ENCODE results near the gene IFT80. TPM values are rescaled to one million over a fixed set of nuclear protein-coding genes. Genes with fewer than 3 reads are reported as not detected.
"Not testable (repeated sequence)": the region's sequence is repeated elsewhere in the genome, so short reads cannot be mapped to it uniquely, and the experiment has no call there.

Gene IFT80
- total RNA-seq, 1 donor from 2014 or later, result 90.0 TPM

GRCh38 chr3:160253298-160253697, 145.7 kb downstream of the IFT80 start:
- Histone ChIP-seq H3K79me2 (ENCODE audit: low read depth) (no peaks in the 10 kb centered on the region), H3K9me3 (ENCODE audit: low read depth) (no peaks in the 10 kb centered on the region), H2AFZ (replicated peaks) (no peak overlapping the region), H4K20me1 (ENCODE audit: low read depth) (no peaks in the 10 kb centered on the region), H3K4me3 (no peak overlapping the region), H3F3A (ENCODE audit: low read depth) (no peaks in the 10 kb centered on the region), H3K4me1 (no peaks in the 10 kb centered on the region), H3K27ac (no peak overlapping the region), H3K9ac (no peak overlapping the region), H3K27me3 (no peaks in the 10 kb centered on the region), H3K4me2 (no peak overlapping the region), H3K36me3 (no peaks in the 10 kb centered on the region)
- Mint-ChIP-seq H3K4me3 (no peak overlapping the region), H3K27ac (no peak overlapping the region), H3K9me3 (no peaks in the 10 kb centered on the region), H3K4me1 (no peaks in the 10 kb centered on the region), H3K36me3 (peaks cover 1% of the 10 kb centered on the region), H3K27me3 (ENCODE audit: insufficient read depth, low read depth) (no peaks in the 10 kb centered on the region)
- TF ChIP-seq CTCF (IDR thresholded peaks at IDR 0.05) (no peak), EZH2 (IDR thresholded peaks at IDR 0.05) (no peak), EZH2phosphoT487 (IDR thresholded peaks at IDR 0.05) (no peak)
- DNase-seq (ENCODE audit: low spot score), result no peak

GRCh38 chr3:160247766-160248165, 151.3 kb downstream of the IFT80 start:
- Mint-ChIP-seq H3K9me3 (no peaks in the 10 kb centered on the region), H3K4me3 (no peak overlapping the region), H3K36me3 (no peaks in the 10 kb centered on the region), H3K27me3 (ENCODE audit: insufficient read depth, low read depth) (no peaks in the 10 kb centered on the region), H3K4me1 (no peaks in the 10 kb centered on the region), H3K27ac (no peak overlapping the region)
- Histone ChIP-seq H4K20me1 (ENCODE audit: low read depth) (no peaks in the 10 kb centered on the region), H3K9me3 (ENCODE audit: low read depth) (no peaks in the 10 kb centered on the region), H3K9ac (no peak overlapping the region), H2AFZ (replicated peaks) (no peak overlapping the region), H3K36me3 (no peaks in the 10 kb centered on the region), H3K27ac (no peak overlapping the region), H3K79me2 (ENCODE audit: low read depth) (no peaks in the 10 kb centered on the region), H3K4me2 (no peak overlapping the region), H3K4me1 (no peaks in the 10 kb centered on the region), H3F3A (ENCODE audit: low read depth) (no peaks in the 10 kb centered on the region), H3K4me3 (no peak overlapping the region), H3K27me3 (no peaks in the 10 kb centered on the region)
- DNase-seq (ENCODE audit: low spot score), result no peak
- TF ChIP-seq CTCF (IDR thresholded peaks at IDR 0.05), result no peak
- no peak for TF ChIP-seq EZH2 (IDR thresholded peaks at IDR 0.05)
- TF ChIP-seq EZH2phosphoT487 (IDR thresholded peaks at IDR 0.05), result no peak

- no peak overlapping the region for H3K27ac ChIP-seq
- Mint-ChIP-seq H3K36me3 (no peaks in the 10 kb centered on the region), H3K9me3 (no peaks in the 10 kb centered on the region), H3K4me1 (no peaks in the 10 kb centered on the region), H3K27ac (no peak overlapping the region), H3K27me3 (ENCODE audit: insufficient read depth, low read depth) (no peaks in the 10 kb centered on the region), H3K4me3 (no peak overlapping the region)
- no peaks in the 10 kb centered on the region for H4K20me1 ChIP-seq (ENCODE audit: low read depth)
- H3F3A ChIP-seq (ENCODE audit: low read depth), result no peaks in the 10 kb centered on the region
- H3K4me1 ChIP-seq, result no peaks in the 10 kb centered on the region
- no peak overlapping the region for H3K9ac ChIP-seq
- DNase-seq (ENCODE audit: low spot score), result no peak
- no peak for TF ChIP-seq EZH2 (IDR thresholded peaks at IDR 0.05)
- no peak for TF ChIP-seq CTCF (IDR thresholded peaks at IDR 0.05)
- no peak for TF ChIP-seq EZH2phosphoT487 (IDR thresholded peaks at IDR 0.05)
- H2AFZ ChIP-seq (replicated peaks), result no peak overlapping the region
- no peak overlapping the region for H3K4me3 ChIP-seq
- no peaks in the 10 kb centered on the region for H3K9me3 ChIP-seq (ENCODE audit: low read depth)
- H3K4me2 ChIP-seq, result no peak overlapping the region
- H3K27me3 ChIP-seq, result no peaks in the 10 kb centered on the region
- no peaks in the 10 kb centered on the region for H3K79me2 ChIP-seq (ENCODE audit: low read depth)
- H3K36me3 ChIP-seq, result no peaks in the 10 kb centered on the region
These were observed 153.7 kb downstream of the IFT80 start for GRCh38 chr3:160245261-160245800.

GRCh38 chr3:160240719-160241118, 158.3 kb downstream of the IFT80 start:
- H3K27ac ChIP-seq; H3K9me3 Mint-ChIP-seq; H3K4me3 Mint-ChIP-seq; H3K4me2 ChIP-seq; H3K27me3 Mint-ChIP-seq (ENCODE audit: insufficient read depth, low read depth); H3K79me2 ChIP-seq (ENCODE audit: low read depth); H3K9ac ChIP-seq; H3K9me3 ChIP-seq (ENCODE audit: low read depth); H3K4me3 ChIP-seq; H3K27me3 ChIP-seq; H3K4me1 ChIP-seq; H3K27ac Mint-ChIP-seq; H3K36me3 ChIP-seq; H4K20me1 ChIP-seq (ENCODE audit: low read depth); H3F3A ChIP-seq (ENCODE audit: low read depth); H2AFZ ChIP-seq (replicated peaks); H3K36me3 Mint-ChIP-seq; H3K4me1 Mint-ChIP-seq; DNase-seq (ENCODE audit: low spot score): not testable (repeated sequence)

All from neural progenitor cell (in vitro differentiated cells).